ENCODE results near the gene UBAC2.

Gene UBAC2

DNA sequence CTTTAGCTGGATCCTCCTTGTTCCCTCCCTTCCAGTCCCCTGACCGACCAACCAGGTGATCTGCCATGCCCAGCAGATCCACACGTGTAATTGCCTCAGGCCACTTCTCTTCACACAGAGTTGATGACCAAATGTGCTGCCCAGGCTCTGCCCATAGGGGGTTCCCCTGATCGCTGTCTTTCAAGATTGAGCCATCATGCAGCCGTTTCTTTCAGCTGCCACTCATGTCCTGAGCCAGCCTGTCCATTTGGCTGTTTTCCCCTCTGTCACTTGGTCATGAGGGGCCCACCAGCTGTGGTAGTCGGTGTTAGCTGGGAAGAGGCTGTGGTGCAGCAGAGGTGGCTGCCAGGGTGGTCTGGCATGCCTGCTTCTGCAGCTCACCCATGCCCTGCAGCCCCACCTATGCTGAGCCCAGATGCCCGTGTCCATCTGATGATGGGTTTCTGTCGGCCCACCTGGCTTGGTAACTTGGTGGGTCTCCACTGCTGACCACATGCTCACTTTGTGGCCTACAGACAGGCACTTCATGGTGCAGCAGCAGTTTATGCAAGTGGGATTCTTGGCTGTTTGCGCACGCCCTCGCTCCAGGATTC, 142.2 kb downstream of the UBAC2 start:
- no peaks in the 10 kb centered on the region for H3K27me3 ChIP-seq (replicated peaks)
- no peak overlapping the region for H3K27ac ChIP-seq
- H3K36me3 ChIP-seq (replicated peaks), result peaks cover 14% of the 10 kb centered on the region
- TF ChIP-seq, protein P1, sequence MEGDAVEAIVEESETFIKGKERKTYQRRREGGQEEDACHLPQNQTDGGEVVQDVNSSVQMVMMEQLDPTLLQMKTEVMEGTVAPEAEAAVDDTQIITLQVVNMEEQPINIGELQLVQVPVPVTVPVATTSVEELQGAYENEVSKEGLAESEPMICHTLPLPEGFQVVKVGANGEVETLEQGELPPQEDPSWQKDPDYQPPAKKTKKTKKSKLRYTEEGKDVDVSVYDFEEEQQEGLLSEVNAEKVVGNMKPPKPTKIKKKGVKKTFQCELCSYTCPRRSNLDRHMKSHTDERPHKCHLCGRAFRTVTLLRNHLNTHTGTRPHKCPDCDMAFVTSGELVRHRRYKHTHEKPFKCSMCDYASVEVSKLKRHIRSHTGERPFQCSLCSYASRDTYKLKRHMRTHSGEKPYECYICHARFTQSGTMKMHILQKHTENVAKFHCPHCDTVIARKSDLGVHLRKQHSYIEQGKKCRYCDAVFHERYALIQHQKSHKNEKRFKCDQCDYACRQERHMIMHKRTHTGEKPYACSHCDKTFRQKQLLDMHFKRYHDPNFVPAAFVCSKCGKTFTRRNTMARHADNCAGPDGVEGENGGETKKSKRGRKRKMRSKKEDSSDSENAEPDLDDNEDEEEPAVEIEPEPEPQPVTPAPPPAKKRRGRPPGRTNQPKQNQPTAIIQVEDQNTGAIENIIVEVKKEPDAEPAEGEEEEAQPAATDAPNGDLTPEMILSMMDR (IDR thresholded peaks at IDR 0.05; ENCODE audit: low read depth, low read length, missing control alignments), result no peak
- no peak overlapping the region for H3K4me3 ChIP-seq (ENCODE audit: low read depth, low read length)
- in situ Hi-C loops (cut with HindIII; ENCODE audit: low pct_ligation_motif_present, low sequenced_read_pairs), result no loop called here
- no peak for DNase-seq

DNA sequence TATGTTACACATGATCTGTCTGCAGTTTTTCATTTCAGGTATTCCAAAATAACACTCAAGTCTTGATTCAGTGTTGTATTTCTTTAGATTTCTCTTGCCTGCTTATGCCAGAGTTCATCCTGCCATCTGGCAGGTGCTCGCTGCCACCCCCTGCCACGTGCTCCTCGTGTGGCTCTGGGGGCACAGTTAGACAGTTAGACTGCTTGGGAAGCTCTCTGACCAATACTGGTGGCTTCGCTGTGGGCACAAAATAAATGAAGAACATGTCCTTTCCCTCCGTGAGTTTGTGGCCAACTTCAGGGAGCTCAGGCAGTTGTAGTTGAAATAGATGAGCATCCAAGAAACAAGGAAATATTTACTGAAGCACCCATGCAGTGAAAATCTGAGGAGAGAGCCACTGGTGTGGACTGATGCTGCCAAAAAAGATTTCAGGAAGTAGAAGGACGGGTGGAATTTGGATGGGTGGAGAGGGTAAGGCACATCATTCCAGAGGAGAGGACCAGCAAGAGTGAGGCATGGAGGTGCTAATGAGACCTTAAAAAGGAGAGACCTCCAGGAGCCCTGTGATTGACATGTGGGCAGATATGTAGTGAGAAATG, 144.1 kb downstream of the UBAC2 start:
- Histone ChIP-seq H3K27me3 (replicated peaks) (no peaks in the 10 kb centered on the region), H3K36me3 (replicated peaks) (peaks cover 14% of the 10 kb centered on the region), H3K4me3 (ENCODE audit: low read depth, low read length) (no peak overlapping the region), H3K27ac (no peak overlapping the region)
- TF ChIP-seq, protein P1 (IDR thresholded peaks at IDR 0.05; ENCODE audit: low read depth, low read length, missing control alignments), result no peak
- in situ Hi-C loops (cut with HindIII; ENCODE audit: low pct_ligation_motif_present, low sequenced_read_pairs), result no loop called here
- no peak for DNase-seq

DNA sequence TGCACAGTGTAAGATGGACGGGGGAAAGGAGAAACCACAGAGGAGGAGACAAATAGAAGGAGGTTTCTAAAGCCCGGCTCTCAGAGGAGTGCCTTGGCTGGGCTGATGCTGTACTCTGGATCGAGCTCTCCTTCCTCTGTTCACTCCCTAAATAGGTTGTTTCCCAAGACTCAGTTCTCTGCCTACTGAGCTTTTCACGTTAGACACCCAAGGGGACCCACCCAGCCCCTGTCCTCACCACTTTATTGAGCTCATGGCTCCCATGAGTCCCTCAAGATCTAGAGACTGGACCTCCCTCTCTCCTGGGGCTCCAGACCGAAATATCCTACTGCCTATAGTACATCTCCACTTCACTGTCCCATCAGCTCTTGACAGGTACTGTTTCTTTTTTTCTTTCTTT, 144.7 kb downstream of the UBAC2 start:
- Histone ChIP-seq H3K36me3 (replicated peaks) (peaks cover 14% of the 10 kb centered on the region), H3K4me3 (ENCODE audit: low read depth, low read length) (no peak overlapping the region), H3K27me3 (replicated peaks) (no peaks in the 10 kb centered on the region), H3K27ac (no peak overlapping the region)
- in situ Hi-C loops (cut with HindIII; ENCODE audit: low pct_ligation_motif_present, low sequenced_read_pairs), result no loop called here
- TF ChIP-seq, protein P1 (IDR thresholded peaks at IDR 0.05; ENCODE audit: low read depth, low read length, missing control alignments), result no peak
- DNase-seq, result no peak

DNA sequence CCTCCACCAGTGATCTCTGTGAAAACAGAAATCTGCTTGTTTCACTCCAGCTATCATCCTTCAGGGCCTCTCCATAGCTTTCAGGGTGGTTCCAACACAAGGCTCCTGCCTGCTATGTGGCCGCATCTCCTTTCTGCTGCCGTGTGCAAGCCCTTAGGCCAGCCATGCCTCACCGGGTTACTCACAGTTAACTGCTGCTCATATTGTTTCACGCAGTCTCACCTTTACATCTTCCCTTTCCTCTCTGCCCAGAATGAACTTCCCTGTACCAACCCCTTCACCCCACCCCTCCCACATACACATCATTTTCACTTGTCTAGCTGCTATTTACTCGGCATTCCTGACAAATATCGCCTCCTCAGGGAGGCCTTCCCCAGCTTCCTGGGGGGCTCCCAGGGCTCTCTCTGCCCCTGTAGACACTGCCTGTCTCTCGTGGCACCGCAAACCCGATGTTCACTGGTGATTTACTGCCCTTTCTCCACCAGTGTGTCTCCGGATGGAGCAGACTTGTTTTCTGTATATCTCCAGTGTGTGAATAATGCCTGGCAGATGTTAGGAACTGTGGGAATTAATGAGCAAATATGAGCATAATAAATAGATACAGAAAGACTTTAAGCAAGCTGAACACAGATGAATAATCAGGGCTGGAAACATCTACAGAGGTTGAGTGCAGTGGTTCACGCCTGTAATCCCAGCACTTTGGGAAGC, 145.8 kb downstream of the UBAC2 start:
- Histone ChIP-seq H3K4me3 (ENCODE audit: low read depth, low read length) (no peak overlapping the region), H3K27ac (no peak overlapping the region), H3K36me3 (replicated peaks) (peaks cover 12% of the 10 kb centered on the region), H3K27me3 (replicated peaks) (no peaks in the 10 kb centered on the region)
- TF ChIP-seq, protein P1 (IDR thresholded peaks at IDR 0.05; ENCODE audit: low read depth, low read length, missing control alignments), result no peak
- in situ Hi-C loops (cut with HindIII; ENCODE audit: low pct_ligation_motif_present, low sequenced_read_pairs), result no loop called here
- DNase-seq, result no peak

DNA sequence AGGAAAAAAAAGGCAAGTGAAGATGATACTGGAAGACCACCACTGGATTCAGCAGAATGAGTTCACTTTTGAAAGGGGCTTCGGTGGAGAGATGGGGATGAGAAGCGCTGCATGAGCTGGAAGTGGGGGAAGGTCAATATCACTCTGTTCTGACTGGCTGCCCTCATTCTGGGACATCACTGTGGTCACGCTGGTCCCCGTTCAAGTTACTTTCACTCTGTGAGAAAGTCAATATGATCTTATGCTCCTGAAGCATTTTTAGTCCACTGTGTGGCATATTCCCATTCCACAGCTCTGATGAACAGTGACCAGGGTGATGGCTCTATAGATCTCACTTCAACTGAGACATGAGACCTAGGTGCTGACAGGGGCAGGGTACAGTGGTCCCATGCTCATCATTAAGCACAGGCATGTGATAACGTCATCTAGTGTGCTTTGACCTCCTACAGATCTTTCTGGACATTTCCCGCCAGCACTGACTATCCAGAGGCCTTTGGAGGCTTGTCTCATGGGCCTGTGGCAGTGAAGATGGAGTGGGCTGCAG, 146.8 kb downstream of the UBAC2 start:
- no peak for DNase-seq
- Histone ChIP-seq H3K4me3 (ENCODE audit: low read depth, low read length) (no peak overlapping the region), H3K36me3 (replicated peaks) (peaks cover 7% of the 10 kb centered on the region), H3K27ac (no peak overlapping the region), H3K27me3 (replicated peaks) (no peaks in the 10 kb centered on the region)
- in situ Hi-C loops (cut with HindIII; ENCODE audit: low pct_ligation_motif_present, low sequenced_read_pairs), result no loop called here
- TF ChIP-seq, protein P1 (IDR thresholded peaks at IDR 0.05; ENCODE audit: low read depth, low read length, missing control alignments), result no peak
